NCI-H510A (cell line): ENCODE measurements around the gene BRF1.
"Not testable (repeated sequence)": the region's sequence is repeated elsewhere in the genome, so short reads cannot be mapped to it uniquely, and the experiment has no call there.

ENCODE experiments used
- DNase-seq: peaks from one replicate; lab custom pipeline; 2025; lab: John Stamatoyannopoulos, UW

Gene BRF1

DNA sequence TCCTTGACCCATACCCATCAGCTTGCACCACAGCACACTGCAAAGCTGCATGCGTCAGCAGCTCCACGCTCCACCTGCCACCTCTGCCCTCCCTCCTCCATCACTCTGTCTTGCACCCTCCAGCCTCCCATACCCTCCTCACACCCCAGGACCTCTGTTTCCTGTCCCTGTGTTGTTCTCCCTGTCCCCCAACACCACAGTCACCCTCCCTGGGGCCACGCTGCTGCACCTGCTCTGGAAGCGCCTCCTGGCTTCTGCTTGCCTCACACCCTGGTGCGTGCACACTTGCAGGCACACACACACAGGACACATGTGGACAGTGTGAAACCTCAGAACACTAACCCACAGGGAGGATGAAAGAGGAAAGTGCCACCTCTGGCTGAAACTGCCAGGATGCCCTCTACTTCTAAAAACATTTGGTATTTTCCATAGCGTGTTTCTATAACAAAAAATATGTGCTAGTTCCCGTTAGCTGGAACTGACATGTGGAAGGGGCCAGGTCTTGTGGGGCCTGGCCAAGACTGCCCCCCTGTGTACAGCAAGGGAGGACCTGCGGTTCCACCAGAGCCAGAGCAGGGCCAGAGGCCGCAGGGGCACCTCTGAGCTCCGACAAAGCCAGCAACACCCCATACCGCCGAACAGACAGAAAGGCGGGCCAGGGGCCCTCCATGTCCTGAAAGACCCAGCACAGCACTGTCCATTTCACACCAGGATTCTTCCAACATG is 10.0 kb downstream of the BRF1 start:
- DNase-seq, result no peak

DNA sequence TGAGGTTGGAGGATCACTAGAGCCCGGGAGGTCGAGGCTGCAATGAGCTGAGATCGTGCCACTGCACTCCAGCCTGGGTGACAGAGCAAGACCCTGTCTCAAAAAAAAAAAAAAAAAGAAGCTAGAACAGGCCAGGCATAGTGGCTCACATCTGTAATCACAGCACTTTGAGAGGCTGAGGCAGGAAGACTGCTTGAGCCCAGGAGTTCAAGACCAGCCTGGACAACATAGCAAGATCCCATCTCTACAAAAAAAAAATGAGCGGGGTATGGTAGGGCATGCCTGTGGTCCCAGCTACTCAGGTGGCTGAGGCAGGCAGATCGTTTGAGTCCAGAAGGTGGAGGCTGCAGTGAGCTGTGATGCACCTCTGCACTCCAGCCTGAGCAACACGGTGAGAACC is 11.9 kb downstream of the BRF1 start:
- not testable (repeated sequence) for DNase-seq

DNA sequence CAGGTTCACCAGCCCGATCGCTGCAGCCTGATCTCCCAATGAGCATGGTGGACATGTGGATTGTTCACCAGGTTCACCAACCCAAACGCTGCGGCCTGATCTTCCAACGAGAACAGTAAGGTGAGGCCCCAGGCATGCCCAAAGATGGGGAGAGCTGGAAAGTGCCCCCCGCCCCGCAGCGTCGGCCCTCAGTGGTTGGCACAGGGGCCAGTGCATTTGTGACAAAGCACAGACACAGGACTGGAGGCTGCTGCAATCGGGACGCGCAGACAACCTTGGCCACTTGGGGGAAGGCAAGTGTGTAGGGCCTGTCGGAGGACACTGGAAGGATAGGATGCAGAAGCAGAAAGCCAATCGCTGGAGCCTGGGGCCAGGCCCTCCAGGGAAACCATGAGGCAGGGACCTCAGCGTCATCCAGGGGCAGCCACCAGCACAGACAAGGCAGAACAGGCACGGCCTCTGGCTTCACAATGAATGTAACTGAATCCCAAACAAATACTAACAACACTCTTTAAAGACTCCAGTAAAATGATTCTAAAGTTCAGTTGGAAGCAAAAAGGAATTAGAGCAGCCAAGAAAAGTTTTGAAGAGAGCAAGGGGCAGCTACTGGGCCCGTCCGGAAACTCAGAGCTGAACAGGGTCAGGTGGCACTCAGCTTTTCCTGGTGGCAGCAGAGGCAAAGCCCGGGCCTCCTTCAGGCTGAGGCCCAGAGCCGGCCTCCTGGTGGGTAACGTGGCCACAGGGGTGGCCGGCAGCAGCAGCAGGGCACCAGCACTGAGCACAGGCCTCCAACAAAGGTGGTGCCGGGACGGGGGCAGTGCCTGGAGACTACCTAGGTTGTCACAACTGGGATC is 13.3 kb downstream of the BRF1 start:
- DNase-seq, result no peak

- no peak for DNase-seq
These were observed 14.0 kb downstream of the BRF1 start for GRCh38 chr14:105286759-105287144.

GRCh38 chr14:105285174-105285573 is 15.6 kb downstream of the BRF1 start:
- no peak for DNase-seq

DNA sequence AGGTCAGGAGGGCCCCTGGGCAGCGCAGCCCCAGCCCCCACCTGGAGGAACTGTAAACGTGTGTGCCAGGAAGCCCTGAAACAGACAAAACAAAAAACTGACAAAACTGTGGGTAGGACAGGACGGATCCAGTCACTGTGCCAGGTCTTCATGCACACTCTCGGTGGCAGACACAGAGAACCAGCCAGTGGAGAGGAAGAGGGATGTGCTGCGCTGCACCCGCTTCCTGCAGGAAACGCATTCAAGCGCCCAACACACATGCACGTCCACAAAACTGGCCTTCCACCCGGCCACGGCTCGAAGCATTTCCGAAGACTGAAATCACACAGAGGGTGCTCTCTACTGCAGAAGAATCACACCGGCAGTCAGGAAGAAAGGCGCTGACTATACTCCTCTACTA is 16.9 kb downstream of the BRF1 start:
- DNase-seq, result no peak

- DNase-seq, result no peak
These were observed 17.8 kb downstream of the BRF1 start for GRCh38 chr14:105283028-105283427.

GRCh38 chr14:105282098-105282725 is 18.6 kb downstream of the BRF1 start:
- no peak for DNase-seq

GRCh38 chr14:105281371-105282097 is 19.3 kb downstream of the BRF1 start:
- no peak for DNase-seq

GRCh38 chr14:105280525-105280924 is 20.3 kb downstream of the BRF1 start:
- DNase-seq, result no peak

GRCh38 chr14:105279642-105280361 is 21.0 kb downstream of the BRF1 start:
- no peak for DNase-seq

- not testable (repeated sequence) for DNase-seq
These were observed 23.4 kb downstream of the BRF1 start for GRCh38 chr14:105277448-105277847.

DNA sequence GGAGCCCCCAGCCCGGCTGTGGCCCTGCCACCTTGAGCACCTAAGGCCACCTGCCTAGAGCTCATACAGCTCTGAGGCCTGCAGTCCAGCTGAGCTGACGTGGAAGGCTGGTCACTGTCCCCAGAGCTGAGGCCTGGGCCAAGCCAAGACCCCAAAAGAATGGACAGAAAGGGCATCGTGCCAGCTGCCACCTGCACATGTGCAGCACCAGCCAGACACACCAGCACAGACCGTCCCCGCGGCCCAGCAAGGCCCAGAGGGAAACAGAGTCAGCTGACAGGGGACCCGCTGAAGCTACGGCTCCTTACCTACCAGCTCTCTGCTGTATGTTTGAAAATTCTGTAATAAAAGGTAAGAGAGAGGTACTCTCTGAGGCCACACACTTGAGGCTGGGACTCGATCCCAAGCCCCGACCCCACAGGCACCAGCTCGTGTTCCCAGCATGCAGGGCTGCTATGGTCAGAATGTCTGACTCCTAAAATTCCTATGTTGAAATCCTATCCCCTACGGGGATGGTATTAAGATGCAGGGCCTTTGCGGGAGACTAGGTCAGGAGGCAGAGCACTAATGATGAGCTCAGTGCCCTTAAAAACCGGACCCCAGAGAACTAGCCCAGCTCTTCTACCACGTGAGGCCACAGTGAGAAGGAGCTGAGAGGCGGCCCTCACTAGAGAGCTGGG is 25.4 kb downstream of the BRF1 start:
- DNase-seq, result no peak

DNA sequence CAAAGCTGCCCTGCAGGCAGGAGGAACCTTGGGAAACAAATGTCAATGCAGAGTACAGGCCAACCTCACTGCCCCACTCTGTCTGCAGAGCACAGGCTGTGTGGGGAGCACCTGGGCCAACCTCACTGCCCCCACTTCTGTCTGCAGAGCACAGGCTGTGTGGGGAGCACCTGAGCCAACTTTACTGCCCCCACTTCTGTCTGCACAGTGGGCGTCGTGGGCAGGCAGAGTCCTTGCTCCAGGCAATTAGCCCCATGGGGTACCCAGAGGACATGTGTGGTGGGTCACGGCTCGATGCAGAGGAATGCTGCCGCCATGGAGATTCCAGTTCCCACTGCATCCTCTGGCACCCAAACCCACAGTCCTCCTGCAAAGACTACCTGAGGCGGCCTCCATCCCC is 26.2 kb downstream of the BRF1 start:
- DNase-seq, result no peak

GRCh38 chr14:105273062-105273461 is 27.7 kb downstream of the BRF1 start:
- peak; percentile 69 for DNase-seq

DNA sequence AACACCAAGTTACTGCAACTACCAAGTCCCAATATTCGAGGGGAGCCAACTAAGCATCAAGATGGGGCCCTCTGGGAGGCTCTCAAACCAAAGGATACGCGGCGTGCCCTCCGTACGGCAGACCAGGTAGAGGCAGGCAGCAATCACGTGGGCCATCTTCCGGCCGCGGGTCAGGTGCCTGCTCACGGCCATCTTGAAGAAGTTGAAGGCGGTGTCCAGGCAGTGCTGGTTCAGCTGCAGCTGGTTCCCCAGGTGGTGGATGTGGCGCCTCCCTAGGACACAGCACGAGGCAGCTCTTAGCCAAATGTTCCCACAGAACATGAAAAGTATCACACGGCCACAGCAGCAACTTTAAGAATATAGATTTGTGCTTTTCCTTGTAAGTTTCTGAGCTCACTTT is 28.2 kb downstream of the BRF1 start:
- peak; percentile 71 for DNase-seq

GRCh38 chr14:105271224-105271890 is 29.4 kb downstream of the BRF1 start:
- DNase-seq, result no peak

DNA sequence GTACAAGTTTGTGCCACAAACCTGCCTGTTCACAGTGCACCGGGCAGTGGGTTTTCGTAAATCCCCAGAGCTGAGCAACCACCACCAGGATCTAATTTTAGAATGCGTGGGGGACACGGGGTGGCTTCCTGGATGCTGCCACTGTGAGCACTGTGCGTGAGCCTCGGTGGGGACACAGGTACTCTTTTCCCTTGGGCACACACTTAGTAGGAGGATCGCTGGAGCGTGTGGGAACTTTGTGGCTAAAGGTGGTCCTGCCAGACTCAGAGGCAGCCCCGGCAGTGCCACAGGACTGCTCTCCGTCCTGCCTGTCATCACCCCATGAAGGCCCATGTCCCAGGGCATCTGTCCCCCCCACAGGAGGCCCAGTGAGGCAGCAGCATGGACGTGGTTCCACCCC is 31.4 kb downstream of the BRF1 start:
- no peak for DNase-seq

- DNase-seq, result no peak
These were observed 32.0 kb downstream of the BRF1 start for GRCh38 chr14:105268736-105269354.
